ENCODE measurements around the gene RBM26. TPM values are rescaled to one million over a fixed set of nuclear protein-coding genes. Genes with fewer than 3 reads are reported as not detected.

The RBM26 gene
- total RNA-seq, 1 donor from 2014 or later, result 42.6 TPM

DNA sequence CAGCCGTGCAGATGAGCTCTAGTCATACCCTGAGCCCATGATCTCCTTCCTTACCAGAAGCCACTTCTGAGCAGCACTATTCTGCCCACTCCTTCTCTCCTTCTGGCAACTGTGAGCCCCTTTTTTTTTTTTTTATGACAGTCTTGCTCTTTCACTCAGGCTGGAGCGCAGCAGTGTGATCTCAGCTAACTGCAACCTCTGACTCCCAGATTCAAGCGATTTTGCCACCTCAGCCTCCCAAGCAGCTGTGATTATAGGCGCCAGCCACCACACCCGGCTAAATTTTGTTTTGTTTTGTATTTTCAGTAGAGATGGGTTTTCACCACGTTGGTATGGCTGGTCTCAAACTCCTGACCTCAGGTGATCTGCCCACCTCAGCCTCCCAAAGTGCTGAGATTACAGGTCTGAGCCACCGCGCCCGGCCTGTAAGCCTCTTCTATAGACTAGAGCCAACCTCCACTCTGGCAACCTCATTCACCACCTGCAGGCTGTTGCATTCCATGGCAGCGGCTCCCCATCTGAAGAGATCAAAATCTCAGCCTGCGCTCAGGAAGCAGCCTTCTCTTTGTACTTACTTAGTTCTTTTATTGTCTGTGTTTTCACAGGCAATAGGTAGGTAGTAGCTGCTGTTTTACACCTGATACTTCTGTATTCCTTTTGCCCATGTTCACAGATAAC is 40.1 kb upstream of the RBM26 start:
- DNase-seq (ENCODE audit: low read depth) (no peak), FAIRE-seq (no peak)
- no peaks in the 10 kb centered on the region for H3K9me3 Mint-ChIP-seq (ENCODE audit: unreplicated experiment)
- H3K4me3 ChIP-seq (ENCODE audit: insufficient read depth, low read depth, low read length), result no peak overlapping the region
- H3K27ac ChIP-seq (ENCODE audit: low read depth, low read length), result no peak overlapping the region
- TF ChIP-seq, protein P1, sequence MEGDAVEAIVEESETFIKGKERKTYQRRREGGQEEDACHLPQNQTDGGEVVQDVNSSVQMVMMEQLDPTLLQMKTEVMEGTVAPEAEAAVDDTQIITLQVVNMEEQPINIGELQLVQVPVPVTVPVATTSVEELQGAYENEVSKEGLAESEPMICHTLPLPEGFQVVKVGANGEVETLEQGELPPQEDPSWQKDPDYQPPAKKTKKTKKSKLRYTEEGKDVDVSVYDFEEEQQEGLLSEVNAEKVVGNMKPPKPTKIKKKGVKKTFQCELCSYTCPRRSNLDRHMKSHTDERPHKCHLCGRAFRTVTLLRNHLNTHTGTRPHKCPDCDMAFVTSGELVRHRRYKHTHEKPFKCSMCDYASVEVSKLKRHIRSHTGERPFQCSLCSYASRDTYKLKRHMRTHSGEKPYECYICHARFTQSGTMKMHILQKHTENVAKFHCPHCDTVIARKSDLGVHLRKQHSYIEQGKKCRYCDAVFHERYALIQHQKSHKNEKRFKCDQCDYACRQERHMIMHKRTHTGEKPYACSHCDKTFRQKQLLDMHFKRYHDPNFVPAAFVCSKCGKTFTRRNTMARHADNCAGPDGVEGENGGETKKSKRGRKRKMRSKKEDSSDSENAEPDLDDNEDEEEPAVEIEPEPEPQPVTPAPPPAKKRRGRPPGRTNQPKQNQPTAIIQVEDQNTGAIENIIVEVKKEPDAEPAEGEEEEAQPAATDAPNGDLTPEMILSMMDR (IDR thresholded peaks at IDR 0.05; ENCODE audit: insufficient read depth, low read depth, low read length), result no peak
- TF ChIP-seq EZH2 (IDR thresholded peaks at IDR 0.05; ENCODE audit: insufficient read depth, low read length), result no peak
- peaks cover 2% of the 10 kb centered on the region for H3K4me1 Mint-ChIP-seq (ENCODE audit: low read depth, unreplicated experiment)
- H3K27me3 Mint-ChIP-seq (ENCODE audit: low read depth, unreplicated experiment), result no peaks in the 10 kb centered on the region
- no peak overlapping the region for H3K4me3 Mint-ChIP-seq (ENCODE audit: unreplicated experiment)
- no peaks in the 10 kb centered on the region for H4K20me1 ChIP-seq (ENCODE audit: insufficient read depth, low read length)
- no peaks in the 10 kb centered on the region for H3K79me2 ChIP-seq (ENCODE audit: insufficient read depth, low read length)
- no peaks in the 10 kb centered on the region for H3K36me3 ChIP-seq (ENCODE audit: insufficient read depth, low read length)
- H3K9me3 ChIP-seq (ENCODE audit: insufficient read depth, low read depth, low read length), result no peaks in the 10 kb centered on the region
- no peak overlapping the region for H3K4me2 ChIP-seq (ENCODE audit: low read length)
- peaks cover 1% of the 10 kb centered on the region for H3K4me1 ChIP-seq (ENCODE audit: insufficient read depth, low read length)
- no peaks in the 10 kb centered on the region for H3K27me3 ChIP-seq (ENCODE audit: insufficient read depth, low read length)
- no peak overlapping the region for H3K9ac ChIP-seq (ENCODE audit: low read length)
- no peak overlapping the region for H3K27ac Mint-ChIP-seq (ENCODE audit: unreplicated experiment)
- no peaks in the 10 kb centered on the region for H3K36me3 Mint-ChIP-seq (ENCODE audit: low read depth, unreplicated experiment)
- H2AFZ ChIP-seq (ENCODE audit: low read depth, low read length), result no peak overlapping the region

DNA sequence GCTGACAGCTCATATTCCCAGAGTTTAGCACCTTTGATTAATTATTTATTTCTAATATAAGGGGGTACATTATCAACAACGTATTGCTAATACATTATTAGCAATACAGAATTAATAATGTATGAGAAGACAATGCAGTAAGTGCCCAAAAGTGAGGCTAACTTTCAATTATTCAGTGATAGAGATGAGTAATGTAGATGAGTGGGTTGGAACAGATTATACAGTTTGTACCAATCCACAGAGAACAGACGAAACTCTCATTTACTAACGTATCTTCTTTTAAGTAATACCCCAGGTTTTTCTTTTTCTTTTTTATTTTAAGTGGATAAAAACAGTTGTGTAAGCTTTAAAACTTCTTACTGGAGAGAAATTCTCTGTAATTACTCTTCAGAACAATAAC is 36.7 kb upstream of the RBM26 start:
- H3K36me3 Mint-ChIP-seq (ENCODE audit: low read depth, unreplicated experiment), result no peaks in the 10 kb centered on the region
- Histone ChIP-seq H3K4me1 (ENCODE audit: insufficient read depth, low read length) (no peaks in the 10 kb centered on the region), H3K9me3 (ENCODE audit: insufficient read depth, low read depth, low read length) (no peaks in the 10 kb centered on the region), H3K27ac (ENCODE audit: low read depth, low read length) (no peak overlapping the region), H2AFZ (ENCODE audit: low read depth, low read length) (no peak overlapping the region), H3K79me2 (ENCODE audit: insufficient read depth, low read length) (no peaks in the 10 kb centered on the region), H3K9ac (ENCODE audit: low read length) (no peak overlapping the region), H3K36me3 (ENCODE audit: insufficient read depth, low read length) (no peaks in the 10 kb centered on the region), H4K20me1 (ENCODE audit: insufficient read depth, low read length) (no peaks in the 10 kb centered on the region), H3K4me2 (ENCODE audit: low read length) (no peak overlapping the region), H3K4me3 (ENCODE audit: insufficient read depth, low read depth, low read length) (no peak overlapping the region), H3K27me3 (ENCODE audit: insufficient read depth, low read length) (no peaks in the 10 kb centered on the region)
- no peaks in the 10 kb centered on the region for H3K27me3 Mint-ChIP-seq (ENCODE audit: low read depth, unreplicated experiment)
- no peak overlapping the region for H3K27ac Mint-ChIP-seq (ENCODE audit: unreplicated experiment)
- FAIRE-seq (no peak), DNase-seq (ENCODE audit: low read depth) (no peak)
- no peaks in the 10 kb centered on the region for H3K9me3 Mint-ChIP-seq (ENCODE audit: unreplicated experiment)
- no peak for TF ChIP-seq EZH2 (IDR thresholded peaks at IDR 0.05; ENCODE audit: insufficient read depth, low read length)
- TF ChIP-seq, protein P1 (IDR thresholded peaks at IDR 0.05; ENCODE audit: insufficient read depth, low read depth, low read length), result no peak
- H3K4me1 Mint-ChIP-seq (ENCODE audit: low read depth, unreplicated experiment), result no peaks in the 10 kb centered on the region
- H3K4me3 Mint-ChIP-seq (ENCODE audit: unreplicated experiment), result no peak overlapping the region

DNA sequence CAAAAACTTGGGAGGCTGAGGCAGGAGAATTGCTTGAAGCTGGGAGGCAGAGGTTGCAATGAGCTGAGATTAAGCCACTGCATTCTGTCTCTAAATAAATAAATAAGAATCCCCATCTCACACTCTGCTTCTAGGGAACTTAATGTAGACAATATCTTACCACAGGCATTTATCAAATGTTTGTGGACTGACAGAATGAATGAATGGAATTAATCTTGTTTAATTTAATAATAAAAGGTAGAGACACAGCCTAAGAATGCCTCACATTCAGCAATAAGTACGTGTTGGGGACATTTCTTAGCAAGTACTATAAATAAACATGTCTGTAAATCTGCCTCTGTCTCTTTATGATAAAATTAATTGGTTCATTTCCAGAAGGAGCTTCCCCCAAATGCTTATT is 36.2 kb upstream of the RBM26 start:
- DNase-seq (ENCODE audit: low read depth) (peak; percentile 18), FAIRE-seq (no peak)
- Histone ChIP-seq H3K27me3 (ENCODE audit: insufficient read depth, low read length) (no peaks in the 10 kb centered on the region), H2AFZ (ENCODE audit: low read depth, low read length) (no peak overlapping the region), H3K4me2 (ENCODE audit: low read length) (no peak overlapping the region), H3K4me1 (ENCODE audit: insufficient read depth, low read length) (no peaks in the 10 kb centered on the region), H3K9ac (ENCODE audit: low read length) (no peak overlapping the region), H4K20me1 (ENCODE audit: insufficient read depth, low read length) (no peaks in the 10 kb centered on the region), H3K9me3 (ENCODE audit: insufficient read depth, low read depth, low read length) (no peaks in the 10 kb centered on the region), H3K79me2 (ENCODE audit: insufficient read depth, low read length) (no peaks in the 10 kb centered on the region), H3K36me3 (ENCODE audit: insufficient read depth, low read length) (no peaks in the 10 kb centered on the region), H3K27ac (ENCODE audit: low read depth, low read length) (no peak overlapping the region), H3K4me3 (ENCODE audit: insufficient read depth, low read depth, low read length) (no peak overlapping the region)
- no peaks in the 10 kb centered on the region for H3K36me3 Mint-ChIP-seq (ENCODE audit: low read depth, unreplicated experiment)
- H3K27ac Mint-ChIP-seq (ENCODE audit: unreplicated experiment), result no peak overlapping the region
- H3K9me3 Mint-ChIP-seq (ENCODE audit: unreplicated experiment), result no peaks in the 10 kb centered on the region
- TF ChIP-seq, protein P1 (IDR thresholded peaks at IDR 0.05; ENCODE audit: insufficient read depth, low read depth, low read length), result no peak
- TF ChIP-seq EZH2 (IDR thresholded peaks at IDR 0.05; ENCODE audit: insufficient read depth, low read length), result no peak
- no peak overlapping the region for H3K4me3 Mint-ChIP-seq (ENCODE audit: unreplicated experiment)
- H3K4me1 Mint-ChIP-seq (ENCODE audit: low read depth, unreplicated experiment), result no peaks in the 10 kb centered on the region
- H3K27me3 Mint-ChIP-seq (ENCODE audit: low read depth, unreplicated experiment), result no peaks in the 10 kb centered on the region

Measured in astrocyte (in vitro differentiated cells and primary cell).